Adrenal gland (tissue), 12 donors: ENCODE measurements around the gene CLIC6. TPM values are rescaled to one million over a fixed set of nuclear protein-coding genes. Genes with fewer than 3 reads are reported as not detected.

ENCODE experiments used
- DNase-seq, 7 donors: peaks; one replicate each; pipeline ENCODE4 v3.0.0-alpha.2; 2019 to 2020
- H3K27ac ChIP-seq, 5 donors: fragments of 200-600 bp; sonication (generic) in 4 of 5; 1 replicate in 3 of 5; 2 replicates in 2 of 5; pipeline versions ENCODE4 v1.5.1 to v1.8.0; 2016 to 2020; ENCODE audit warnings: mild to moderate bottlenecking in 1 of 5
- H3K27me3 ChIP-seq: fragments of 200-600 bp; 2 replicates; pipeline ENCODE4 v1.8.0; 2021
- H3K36me3 ChIP-seq, 2 donors: fragments of 200-600 bp; replicated peaks in 1 of 2; 1 replicate in 1 of 2; 2 replicates in 1 of 2; pipeline versions ENCODE4 v1.5.1 to v1.8.0; 2018 to 2022
- H3K4me1 ChIP-seq, 2 donors: fragments of 200-600 bp; replicated peaks in 1 of 2; 1 replicate in 1 of 2; 2 replicates in 1 of 2; pipeline versions ENCODE4 v1.5.1 to v1.8.0; 2018 to 2021
- H3K4me3 ChIP-seq, 4 donors: fragments of 200-600 bp; sonication (generic) in 3 of 4; one replicate each; pipeline ENCODE4 v1.5.1; 2016 to 2018
- H3K9me3 ChIP-seq, 3 donors: fragments of 200-600 bp; sonication (generic) in 1 of 3; replicated peaks in 1 of 3; 1 replicate in 2 of 3; 2 replicates in 1 of 3; pipeline versions ENCODE4 v1.5.1 to v1.8.0; 2016 to 2021
- CTCF ChIP-seq, 6 experiments: fragments of 450-650 bp in 4 of 6; fragments of 200-600 bp in 2 of 6; sonication (generic) in 1 of 6; IDR thresholded peaks; 1 replicate in 5 of 6; 2 replicates in 1 of 6; pipeline versions ENCODE4 v1.5.1 to v1.8.0; 2016 to 2021; ENCODE audit warnings: antibody characterized with exemption in 6 of 6, mild to moderate bottlenecking in 2 of 6, moderate library complexity in 1 of 6
- POLR2A ChIP-seq, 2 donors: fragments of 450-650 bp; IDR thresholded peaks; one replicate each; pipeline ENCODE4 v1.6.1; 2017; ENCODE audit warnings: antibody characterized with exemption in 2 of 2, mild to moderate bottlenecking in 2 of 2, moderate library complexity in 1 of 2
- WGBS, 4 donors: extraction: QIAGEN DNeasy Blood & Tissue Kit in 2 of 4; methylation state at CpG; one replicate each; pipeline versions ENCODE4 v1.1.5 to v1.1.7; 2013 to 2017; 5-methylcytosine and 5-hydroxymethylcytosine counted together
- intact Hi-C, 2 donors: fragments of 100-400 bp; cut with DNase I; formaldehyde crosslinking; loops; one replicate each; pipeline versions ENCODE4 v1.14.1 to v1.15.0; 2022 to 2023
- polyA plus RNA-seq, 3 donors: library from polyadenylated mRNA; stranded (reverse); fragments of 200-250 nt in 2 of 3; fragments of 350-450 nt in 1 of 3; fragmentation: Illumina TruSeq in 1 of 3; extraction: RNeasy Lipid Tissue Mini Kit (QIAGEN cat#74804) in 1 of 3; gene quantifications; one replicate each; pipeline ENCODE4 v1.2.3, GENCODE V29; 2013 to 2014
- total RNA-seq, 9 donors: library from RNA; depleted of rRNA in 4 of 9; stranded (reverse); fragments of >200 nt in 4 of 9; fragments of 120-200 nt in 1 of 9; fragmentation: NEBNext Ultra II Directional in 1 of 9; extraction: Animal tissue kit (Norgen Biotek cat#: 25700) in 1 of 9; gene quantifications; one replicate each; pipeline versions ENCODE4 v1.1.0 to v1.2.4, GENCODE V29; 2013 to 2023
- donor health status: healthy with polysubstance abuse.
- donor health status: Bipolar disorder and iron deficiency.
- donor health status: DM: yes; HTN: yes; CAD: no.
- donor health status: DM: no; HTN: no; CAD: no.
- donor health status: DM: no; HTN: no; CAD: no.
- donor health status: DM: yes; HTN: yes; CAD: no.

The CLIC6 gene
- total and polyA plus RNA-seq, 12 donors: 0.07 to 0.41 (median 0.24) TPM; not detected in 5

GRCh38 chr21:34640858-34641257 lies 27.9 kb upstream of the CLIC6 start:
- Histone ChIP-seq H3K4me3 (no peak overlapping the region), H3K27ac (no peak overlapping the region), H3K36me3 (no peaks in the 10 kb centered on the region), H3K4me1 (no peaks in the 10 kb centered on the region), H3K27me3 (no peaks in the 10 kb centered on the region), H3K9me3 (no peaks in the 10 kb centered on the region)
- no peak for DNase-seq
- TF ChIP-seq POLR2A (IDR thresholded peaks at IDR 0.05): no peak
- no peak for TF ChIP-seq CTCF (IDR thresholded peaks at IDR 0.05)
- intact Hi-C loops: no loop called here
- 68 to 85% (median 80%) methylated on average over 4 of the region's 4 CpGs for WGBS, 4 donors

DNA sequence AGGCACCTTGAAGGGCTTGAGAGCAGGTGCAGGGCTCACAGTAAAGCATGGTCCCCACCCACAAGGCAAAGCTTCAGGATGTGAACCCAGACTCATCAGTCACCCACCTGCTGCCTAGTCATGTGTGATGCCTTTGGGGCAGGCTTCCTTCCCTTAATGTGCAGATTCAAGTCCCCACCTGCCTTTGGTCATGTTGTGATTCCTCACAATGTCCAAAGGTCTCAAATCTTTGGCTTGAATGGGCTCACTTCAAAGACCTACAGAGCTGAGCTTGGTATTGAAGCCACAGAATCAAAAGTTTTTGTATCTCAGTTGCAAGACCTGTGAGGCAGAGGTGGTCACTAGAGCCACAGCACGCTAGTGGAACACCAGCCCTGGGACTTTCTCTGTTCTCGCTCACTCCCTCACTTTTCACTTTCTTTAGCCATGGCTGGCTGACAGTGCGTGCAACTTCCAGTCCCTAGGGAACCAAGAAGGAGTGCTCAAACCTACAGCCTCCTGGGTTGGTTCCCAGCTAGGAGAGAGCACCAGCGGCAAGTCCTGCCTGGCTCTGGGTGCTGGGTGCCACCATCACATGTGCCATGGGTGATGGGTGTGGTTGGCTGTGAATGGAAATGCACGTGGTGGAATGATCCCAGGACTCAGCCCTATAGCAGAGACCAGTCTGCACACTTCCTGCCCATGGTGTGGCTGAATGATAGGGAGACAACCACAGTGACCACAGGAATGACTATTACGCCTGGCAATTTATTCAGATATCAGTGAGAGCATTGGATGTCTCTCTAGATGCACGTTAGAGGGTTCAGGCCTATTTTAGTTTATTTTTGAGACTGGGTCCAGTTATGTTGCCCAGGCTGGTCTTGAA lies 26.4 kb upstream of the CLIC6 start:
- H3K4me3 ChIP-seq: no peak overlapping the region
- no peak for DNase-seq
- no peaks in the 10 kb centered on the region for H3K36me3 ChIP-seq
- H3K27me3 ChIP-seq: no peaks in the 10 kb centered on the region
- 73 to 94% (median 78%) methylated on average over 5 to 7 of the region's 7 CpGs for WGBS, 4 donors
- no peaks in the 10 kb centered on the region for H3K9me3 ChIP-seq
- no peaks in the 10 kb centered on the region for H3K4me1 ChIP-seq
- TF ChIP-seq CTCF (IDR thresholded peaks at IDR 0.05) (no peak), POLR2A (IDR thresholded peaks at IDR 0.05) (no peak)
- H3K27ac ChIP-seq: no peak overlapping the region
- intact Hi-C loops: no loop called here

DNA sequence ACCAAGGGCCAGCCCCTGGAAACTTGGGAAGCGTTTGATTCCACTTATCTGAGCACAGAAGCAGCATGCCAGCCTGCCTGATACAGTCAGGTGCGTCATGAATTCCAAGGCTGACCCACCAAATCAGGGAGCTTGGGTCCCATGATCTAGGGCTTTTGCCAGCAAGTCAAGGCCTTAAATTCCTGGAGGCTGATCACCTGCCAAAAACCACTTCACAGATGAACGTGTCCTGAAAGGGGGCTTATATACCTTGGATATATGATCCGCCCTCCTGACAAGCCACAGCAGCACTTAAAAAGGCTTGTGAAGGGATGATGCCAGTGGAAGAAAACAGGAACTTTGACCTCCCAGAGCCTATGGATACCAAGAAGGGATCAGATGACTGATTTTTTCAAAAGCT lies 24.0 kb upstream of the CLIC6 start:
- no peaks in the 10 kb centered on the region for H3K27me3 ChIP-seq
- intact Hi-C loops: no loop called here

GRCh38 chr21:34647555-34647954 lies 21.2 kb upstream of the CLIC6 start:
- no peaks in the 10 kb centered on the region for H3K4me1 ChIP-seq
- H3K27ac ChIP-seq: no peak overlapping the region
- intact Hi-C loops: no loop called here
- DNase-seq: no peak
- WGBS, 4 donors: 45 to 52% (median 49%) methylated on average over 6 of the region's 6 CpGs
- peaks cover 0 to 5% (median 0%) of the 10 kb centered on the region in 3 donors for H3K9me3 ChIP-seq
- H3K27me3 ChIP-seq: no peaks in the 10 kb centered on the region
- H3K4me3 ChIP-seq: no peak overlapping the region
- H3K36me3 ChIP-seq: no peaks in the 10 kb centered on the region
- TF ChIP-seq CTCF (IDR thresholded peaks at IDR 0.05) (no peak), POLR2A (IDR thresholded peaks at IDR 0.05) (no peak)

More for the DNA sequence above, 24.0 kb upstream of the CLIC6 start:
- 40 to 89% (median 56%) methylated on average over 2 to 4 of the region's 4 CpGs for WGBS, 4 donors
- DNase-seq: peak in 4 of 7 donors; percentile 18 to 45 (median 34)
- H3K9me3 ChIP-seq: no peaks in the 10 kb centered on the region
- H3K4me3 ChIP-seq: no peak overlapping the region
- no peak for TF ChIP-seq CTCF (IDR thresholded peaks at IDR 0.05)
- no peak for TF ChIP-seq POLR2A (IDR thresholded peaks at IDR 0.05)
- H3K4me1 ChIP-seq: no peaks in the 10 kb centered on the region
- H3K27ac ChIP-seq: no peak overlapping the region
- H3K36me3 ChIP-seq: no peaks in the 10 kb centered on the region
